Omental fat pad (tissue), 4 donors: ENCODE data around the gene GLE1. TPM values are rescaled to one million over a fixed set of nuclear protein-coding genes. Genes with fewer than 3 reads are reported as not detected.
"Not testable (repeated sequence)": the region's sequence is repeated elsewhere in the genome, so short reads cannot be mapped to it uniquely, and the experiment has no call there.

Source experiments
- ATAC-seq: fragments of 150-250 bp; one replicate; pipeline ENCODE4 v1.9.1; 2016; ENCODE audit warnings: mild to moderate bottlenecking, moderate library complexity; ENCODE audit not compliant: low FRiP score
- DNase-seq: peaks from one replicate; pipeline ENCODE4 v3.0.0-alpha.2; 2019; ENCODE audit warnings: low spot score
- total RNA-seq, 4 donors: library from RNA; depleted of rRNA; stranded (reverse); fragments of >200 nt; gene quantifications; one replicate each; pipeline ENCODE4 v1.1.0, GENCODE V29; 2016
- TF ChIP-seq, protein P1 (sequence below), 3 donors: fragments of 450-650 bp; IDR thresholded peaks; one replicate each; pipeline ENCODE4 v1.5.1; 2016 to 2017; ENCODE audit warnings: antibody characterized with exemption in 3 of 3, mild to moderate bottlenecking in 3 of 3, moderate library complexity in 2 of 3

Gene GLE1
- total RNA-seq, 4 donors from 2014 or later = 13.0 to 22.4 (median 19.9) TPM

DNA sequence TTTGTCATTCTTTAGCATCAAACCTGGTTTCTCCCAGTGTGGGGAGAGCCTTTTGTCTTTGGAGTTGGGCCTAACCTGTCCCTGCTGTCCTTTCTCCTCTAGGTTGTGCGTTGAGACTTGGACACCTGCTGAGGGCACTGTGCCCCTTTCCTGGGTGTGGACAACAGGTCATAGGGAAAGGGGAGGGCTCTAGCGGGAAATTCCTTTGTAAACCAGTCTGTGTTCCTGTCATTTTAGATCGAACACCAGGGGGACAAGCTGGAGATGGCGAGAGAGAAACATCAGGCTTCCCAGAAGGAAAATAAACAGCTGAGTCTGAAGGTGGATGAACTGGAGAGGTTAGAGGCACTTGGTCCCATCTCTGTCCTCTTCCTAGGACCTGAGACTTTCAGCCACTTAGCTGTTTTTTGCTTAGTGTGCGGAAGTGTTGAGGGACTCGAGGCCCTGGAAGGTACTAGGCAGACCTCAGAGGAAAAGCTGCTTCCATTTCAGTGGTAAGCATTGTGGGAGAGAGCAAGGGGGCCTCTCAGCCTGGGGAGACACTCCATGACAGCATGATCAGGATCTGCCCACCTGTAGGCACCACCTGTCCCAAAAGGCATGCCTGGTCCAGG, 8.6 kb upstream of the GLE1 start:
- DNase-seq (no peak), ATAC-seq (no peak)
- TF ChIP-seq, protein P1, sequence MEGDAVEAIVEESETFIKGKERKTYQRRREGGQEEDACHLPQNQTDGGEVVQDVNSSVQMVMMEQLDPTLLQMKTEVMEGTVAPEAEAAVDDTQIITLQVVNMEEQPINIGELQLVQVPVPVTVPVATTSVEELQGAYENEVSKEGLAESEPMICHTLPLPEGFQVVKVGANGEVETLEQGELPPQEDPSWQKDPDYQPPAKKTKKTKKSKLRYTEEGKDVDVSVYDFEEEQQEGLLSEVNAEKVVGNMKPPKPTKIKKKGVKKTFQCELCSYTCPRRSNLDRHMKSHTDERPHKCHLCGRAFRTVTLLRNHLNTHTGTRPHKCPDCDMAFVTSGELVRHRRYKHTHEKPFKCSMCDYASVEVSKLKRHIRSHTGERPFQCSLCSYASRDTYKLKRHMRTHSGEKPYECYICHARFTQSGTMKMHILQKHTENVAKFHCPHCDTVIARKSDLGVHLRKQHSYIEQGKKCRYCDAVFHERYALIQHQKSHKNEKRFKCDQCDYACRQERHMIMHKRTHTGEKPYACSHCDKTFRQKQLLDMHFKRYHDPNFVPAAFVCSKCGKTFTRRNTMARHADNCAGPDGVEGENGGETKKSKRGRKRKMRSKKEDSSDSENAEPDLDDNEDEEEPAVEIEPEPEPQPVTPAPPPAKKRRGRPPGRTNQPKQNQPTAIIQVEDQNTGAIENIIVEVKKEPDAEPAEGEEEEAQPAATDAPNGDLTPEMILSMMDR (IDR thresholded peaks at IDR 0.05) = no peak

DNA sequence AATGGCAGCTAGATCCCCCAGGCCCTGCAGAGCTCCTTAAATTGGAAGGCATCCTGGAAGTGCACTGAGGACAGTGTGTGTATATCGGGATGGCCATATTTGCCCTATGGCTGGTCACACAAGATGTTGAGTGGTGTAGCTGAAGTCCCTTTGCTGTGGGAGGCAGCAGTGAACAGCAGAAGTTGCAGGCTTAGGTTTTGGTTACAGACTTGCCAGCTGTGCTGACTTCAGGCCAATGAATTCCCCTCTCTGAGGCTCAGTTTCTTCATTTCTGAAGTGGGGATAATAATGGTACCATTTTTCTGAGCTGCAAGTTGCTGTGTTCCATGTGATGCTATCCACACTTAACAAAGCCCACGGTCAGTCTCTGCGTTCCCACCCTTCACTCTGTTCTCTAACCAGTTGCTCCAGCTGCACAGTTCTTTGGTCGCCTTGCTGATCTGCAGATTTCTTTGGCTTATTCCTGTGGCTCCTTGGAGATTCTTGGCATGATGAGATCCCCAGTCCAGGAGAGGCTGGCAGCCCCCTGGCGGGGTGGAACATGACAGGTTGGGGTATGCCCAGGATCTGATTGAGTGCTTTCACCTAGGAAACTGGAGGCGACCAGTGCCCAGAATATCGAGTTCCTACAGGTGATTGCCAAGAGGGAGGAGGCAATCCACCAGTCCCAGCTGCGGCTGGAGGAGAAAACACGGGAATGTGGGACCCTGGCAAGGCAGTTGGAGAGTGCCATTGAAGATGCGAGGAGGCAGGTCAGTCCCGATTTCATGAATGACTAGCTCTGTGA, 6.5 kb upstream of the GLE1 start:
- DNase-seq = no peak
- ATAC-seq = no peak
- TF ChIP-seq, protein P1 (IDR thresholded peaks at IDR 0.05) = no peak

DNA sequence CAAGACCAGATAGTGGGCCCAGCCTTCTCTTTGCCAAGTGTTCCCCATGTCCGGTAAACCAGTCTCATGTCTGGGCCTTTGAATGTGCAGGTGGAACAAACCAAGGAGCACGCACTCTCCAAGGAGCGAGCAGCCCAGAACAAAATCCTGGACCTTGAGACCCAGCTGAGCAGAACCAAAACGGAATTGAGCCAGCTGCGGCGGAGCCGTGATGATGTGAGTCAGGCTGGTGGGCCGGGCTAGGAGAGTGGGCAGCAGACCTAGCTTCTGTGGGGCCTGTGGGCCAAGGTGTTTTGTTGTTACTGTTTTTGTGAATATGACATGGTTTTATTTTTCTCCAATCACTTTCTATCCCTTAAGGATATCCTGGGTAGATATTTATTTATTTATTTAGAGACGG, 5.6 kb upstream of the GLE1 start:
- DNase-seq = no peak
- ATAC-seq = no peak
- TF ChIP-seq, protein P1 (IDR thresholded peaks at IDR 0.05) = no peak

DNA sequence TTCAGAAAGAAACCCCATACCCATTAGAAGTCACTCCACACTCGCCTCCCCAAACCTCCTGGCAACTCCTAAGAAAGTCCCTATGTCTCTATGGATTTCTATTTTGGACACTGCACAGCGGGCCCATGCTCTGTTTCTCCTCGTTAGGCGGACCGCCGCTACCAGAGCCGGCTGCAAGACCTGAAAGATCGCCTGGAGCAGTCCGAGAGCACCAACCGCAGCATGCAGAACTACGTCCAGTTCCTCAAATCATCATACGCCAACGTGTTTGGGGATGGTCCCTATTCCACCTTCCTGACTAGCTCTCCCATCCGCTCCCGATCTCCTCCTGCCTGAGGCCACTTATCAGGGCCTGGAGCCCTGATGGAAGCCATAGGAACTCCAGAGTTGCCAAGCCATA, 4.6 kb upstream of the GLE1 start:
- ATAC-seq (no peak), DNase-seq (no peak)
- TF ChIP-seq, protein P1 (IDR thresholded peaks at IDR 0.05) = no peak

DNA sequence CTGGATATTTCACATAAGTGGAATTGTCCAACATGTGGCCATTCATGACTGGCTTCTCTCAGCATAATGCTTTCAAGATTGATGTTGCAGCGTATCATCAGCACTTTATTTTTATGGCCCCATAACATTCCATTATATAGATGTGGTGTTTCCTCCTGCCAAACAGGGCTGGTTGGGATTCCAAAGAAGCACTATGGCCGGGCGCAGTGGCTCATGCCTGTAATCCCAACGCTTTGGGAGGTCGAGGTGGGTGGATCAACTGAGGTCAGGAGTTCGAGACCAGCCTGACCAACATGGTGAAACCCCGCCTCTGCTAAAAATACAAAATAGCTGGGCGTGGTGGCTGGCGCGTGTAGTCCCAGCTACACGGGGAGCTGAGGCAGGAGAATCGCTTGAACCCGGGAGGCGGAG, 1.1 kb upstream of the GLE1 start:
- not testable (repeated sequence) for ATAC-seq, DNase-seq

DNA sequence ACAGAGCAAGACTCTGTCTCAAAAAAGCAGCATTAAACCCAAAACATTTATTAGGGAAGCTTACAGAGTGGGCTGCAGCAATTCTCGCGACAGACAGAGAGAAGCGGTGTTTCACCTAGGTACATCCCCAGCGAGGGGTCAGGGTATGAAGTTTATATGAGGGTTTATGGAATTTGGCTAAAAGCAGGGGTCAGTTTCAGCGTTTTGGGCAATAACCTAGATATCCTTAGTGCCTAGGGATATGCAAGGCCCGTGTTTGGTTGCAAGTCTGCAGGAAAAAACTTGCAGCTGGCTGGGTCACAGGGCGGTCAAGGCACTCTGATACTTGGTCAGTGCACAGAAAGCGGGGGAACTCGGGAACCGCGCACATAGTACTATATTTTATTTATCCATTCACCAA, 649 bp upstream of the GLE1 start:
- no peak for ATAC-seq

DNA sequence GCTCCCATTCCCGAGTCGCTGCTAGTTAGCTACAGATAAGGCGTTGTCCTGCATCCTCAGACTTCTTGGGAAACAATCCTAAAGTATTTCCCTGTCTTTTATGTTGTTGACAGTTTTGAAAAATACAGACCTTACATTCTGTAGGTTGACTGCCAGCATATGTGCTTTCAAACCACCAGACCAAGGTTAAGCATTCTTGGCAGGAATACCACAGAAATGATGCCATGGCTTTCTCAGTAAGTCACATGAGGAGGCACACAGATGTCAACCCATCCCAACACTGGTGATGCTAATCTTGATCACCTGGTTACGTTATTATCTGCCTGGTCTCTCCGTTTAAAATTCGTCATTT, 871 bp downstream of the GLE1 start:
- TF ChIP-seq, protein P1 (IDR thresholded peaks at IDR 0.05) = no peak
- no peak for ATAC-seq
- no peak for DNase-seq

More for the DNA sequence above, 649 bp upstream of the GLE1 start:
- TF ChIP-seq, protein P1 (IDR thresholded peaks at IDR 0.05) = no peak
- DNase-seq = no peak

DNA sequence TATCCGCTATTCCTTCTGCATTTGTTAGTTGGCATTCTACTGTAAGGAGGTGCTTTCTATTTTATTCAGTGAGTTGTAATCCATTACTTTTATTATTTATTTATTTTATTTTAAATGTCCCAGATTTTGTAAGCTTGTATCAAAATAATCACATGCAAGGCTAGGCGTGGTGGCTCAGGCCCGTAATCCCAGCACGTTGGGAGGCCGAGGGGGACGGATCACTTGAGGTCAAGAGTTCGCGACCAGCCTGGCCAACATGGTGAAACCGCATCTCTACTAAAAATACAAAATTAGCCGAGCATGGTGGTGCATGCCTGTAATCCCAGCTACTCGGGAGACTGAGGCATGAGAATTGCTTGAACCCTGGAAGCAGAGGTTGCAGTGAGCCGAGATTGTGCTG, 1.4 kb downstream of the GLE1 start:
- not testable (repeated sequence) for ATAC-seq, DNase-seq
